Activated effector memory CD4-positive, alpha-beta T cell treated with Interleukin-2 at 50 U/mL for 16 hours (primary cell): ENCODE data around the gene C20orf144.

ENCODE experiments used
- DNase-seq: peaks from one replicate; pipeline ENCODE4 v3.0.0-alpha.2; 2020

C20orf144 gene

DNA sequence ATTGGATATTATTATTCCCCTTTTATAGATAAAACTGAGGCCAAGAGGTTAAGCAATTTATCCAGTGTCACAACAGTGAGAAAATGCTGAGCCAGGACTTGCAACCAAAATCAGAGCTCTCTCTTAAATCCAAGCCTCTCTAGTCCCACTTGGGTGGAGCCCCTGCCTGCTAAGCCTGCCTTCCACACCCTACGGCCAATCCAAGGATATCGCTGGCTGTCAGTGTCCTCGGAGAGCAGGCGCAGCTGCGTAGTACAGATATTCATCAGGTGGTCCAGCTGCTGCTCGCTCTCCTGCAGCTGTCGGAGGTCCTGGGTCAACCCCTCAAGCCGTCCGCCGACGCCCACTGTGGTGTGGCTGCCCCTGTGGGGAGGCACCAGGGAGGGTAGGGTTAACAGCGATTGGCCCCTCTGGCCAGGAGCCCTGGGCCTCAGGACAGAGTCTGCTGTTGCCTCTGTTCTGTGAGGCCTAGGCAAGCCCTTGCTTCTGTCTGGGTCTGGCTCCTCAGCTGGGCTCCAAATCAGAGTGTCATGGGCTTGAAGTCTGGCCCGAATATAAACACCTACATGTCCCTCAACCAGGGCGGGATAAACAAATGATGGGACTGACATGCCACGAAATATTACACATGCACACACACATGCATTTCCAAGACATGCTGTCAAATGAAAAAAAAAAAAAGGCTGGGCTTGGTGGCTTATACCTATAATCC, 16.0 kb downstream of the C20orf144 start:
- no peak for DNase-seq

DNA sequence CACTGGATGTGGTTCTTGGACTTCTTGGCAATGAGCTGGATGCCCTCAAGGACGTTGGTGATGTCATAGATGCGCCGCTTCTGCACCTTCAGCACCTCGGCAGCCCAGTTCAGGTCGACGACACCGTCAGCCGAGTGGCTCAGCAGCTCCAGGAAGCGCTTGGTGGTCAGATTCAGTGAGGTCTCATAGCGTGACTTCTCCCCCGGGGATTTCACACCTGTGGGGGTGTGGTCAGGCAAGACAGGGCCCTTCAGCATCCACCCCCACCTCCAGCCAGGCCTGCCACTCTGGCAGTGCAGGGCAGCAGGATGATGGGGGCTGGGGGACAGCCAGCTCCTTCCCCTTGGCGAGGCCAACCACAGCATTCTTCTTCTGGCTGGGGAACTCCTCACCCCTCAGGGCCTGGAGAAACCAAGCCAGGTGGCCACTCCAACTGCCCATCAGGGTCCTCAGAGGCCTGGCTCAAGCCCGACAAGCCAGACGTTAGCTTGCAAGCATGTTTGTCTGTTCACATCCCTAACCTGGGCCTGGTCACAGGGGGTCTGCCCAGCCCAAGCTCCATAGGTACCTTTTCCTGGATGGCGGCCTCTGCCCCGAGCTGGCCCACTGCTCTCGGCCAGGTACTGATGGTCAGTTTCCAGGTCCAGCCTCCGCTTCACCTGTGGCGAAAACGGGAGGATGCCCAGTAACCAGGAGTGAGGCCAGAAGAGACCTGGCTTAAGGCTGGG, 17.8 kb downstream of the C20orf144 start:
- peak; percentile 45 for DNase-seq

DNA sequence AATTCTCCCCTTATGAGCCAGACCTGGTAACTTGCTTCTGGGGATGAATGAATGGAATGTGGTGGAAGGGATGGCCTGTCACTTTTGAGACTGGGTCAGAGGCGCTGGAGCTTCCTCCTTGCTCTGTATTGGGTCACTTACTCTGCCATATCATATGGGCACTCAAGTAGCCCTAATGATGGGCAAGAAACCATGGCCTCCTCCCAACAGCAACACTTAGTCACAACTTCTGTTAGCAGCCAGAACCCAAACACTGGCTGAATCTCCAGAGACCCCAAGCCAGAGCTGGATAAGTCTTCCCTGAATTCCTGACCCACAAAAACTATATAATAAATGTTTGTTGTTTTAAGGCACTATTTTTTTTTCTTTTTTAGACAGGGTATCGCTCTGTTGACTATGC, 18.6 kb downstream of the C20orf144 start:
- DNase-seq, result no peak

DNA sequence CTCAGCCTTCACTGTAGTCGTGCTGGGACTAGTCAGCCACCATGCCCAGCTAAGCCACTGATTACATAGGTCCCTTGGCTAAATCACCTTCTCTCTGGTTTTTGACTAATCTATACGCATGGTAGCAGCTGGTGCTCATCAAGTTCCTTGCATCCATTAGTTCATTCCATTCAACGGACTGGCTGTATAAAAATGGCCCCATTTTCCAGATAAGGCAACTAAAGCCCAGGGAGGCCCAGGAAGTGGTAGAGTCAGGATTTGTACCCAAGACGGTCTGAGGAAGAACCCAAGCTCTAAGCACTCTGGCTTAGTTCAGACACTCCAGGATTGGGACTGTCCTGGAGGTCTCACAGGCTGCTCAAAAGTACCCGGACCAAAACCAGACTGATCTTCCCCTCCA, 19.2 kb downstream of the C20orf144 start:
- no peak for DNase-seq

DNA sequence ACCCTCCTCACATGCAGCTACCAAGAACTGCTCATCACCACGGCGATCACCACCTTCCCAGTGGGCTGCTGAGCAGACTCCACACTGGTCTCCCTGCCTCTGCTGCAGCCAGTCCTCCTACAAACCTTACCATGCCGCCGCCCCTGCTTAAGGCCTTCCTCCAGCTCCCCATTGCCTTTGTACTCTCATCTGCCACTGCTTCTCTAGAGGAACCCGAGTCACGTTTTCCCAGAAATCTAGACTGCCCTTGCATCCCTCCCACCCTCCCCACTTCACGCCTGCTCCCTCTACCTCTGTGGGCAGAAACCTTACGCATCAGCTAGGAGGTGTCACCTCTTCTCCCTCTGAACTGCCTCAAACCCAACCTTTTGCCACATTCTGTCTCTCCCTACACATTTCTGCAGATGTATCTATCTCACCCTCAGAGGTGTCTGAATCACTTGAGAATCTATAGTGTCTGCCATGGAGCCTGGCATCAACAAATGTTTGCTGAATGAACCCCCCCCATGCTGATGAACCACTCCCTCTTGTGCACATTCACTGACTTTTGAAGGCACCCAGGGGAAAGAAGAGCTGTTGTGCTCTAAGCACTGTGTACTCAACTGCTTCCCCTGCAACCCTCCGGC, 19.7 kb downstream of the C20orf144 start:
- DNase-seq, result no peak

DNA sequence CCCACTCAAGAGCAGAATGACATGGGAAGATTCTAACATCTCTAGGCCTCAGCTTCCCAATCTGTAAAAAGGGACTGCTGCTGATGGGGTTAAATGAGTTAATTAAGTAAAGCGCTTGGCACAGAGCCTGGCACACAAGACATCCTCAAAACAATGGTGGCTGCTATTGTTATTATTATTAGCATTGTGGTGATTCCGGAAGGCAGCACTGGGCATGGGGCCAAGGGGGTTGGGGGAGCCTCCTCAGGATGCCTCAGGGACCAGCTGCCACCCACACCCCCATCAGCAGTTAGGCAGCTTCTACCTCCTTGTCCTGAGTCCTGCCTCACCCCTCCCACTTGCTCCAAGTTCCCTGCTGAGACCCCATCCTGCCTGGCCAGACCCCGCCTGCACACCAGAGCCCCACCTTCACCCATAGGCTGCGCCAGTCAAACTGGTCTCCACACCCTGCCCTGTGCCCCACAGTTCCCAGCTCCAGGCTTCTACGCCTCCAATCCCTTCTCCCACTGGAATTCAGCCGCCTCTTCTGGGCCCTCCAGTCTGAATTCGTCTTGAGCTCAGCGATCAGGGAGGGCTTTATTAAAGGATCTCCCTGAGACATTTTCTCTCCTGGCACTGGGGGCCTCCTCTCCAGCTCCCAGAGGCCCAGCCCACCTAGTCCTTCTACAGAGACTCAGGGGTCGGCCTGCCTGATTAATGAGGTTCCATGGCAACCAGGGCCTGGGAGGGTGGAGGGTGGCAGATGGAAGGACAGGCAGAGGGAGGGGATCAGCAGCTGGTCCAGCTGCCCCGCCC, 22.6 kb downstream of the C20orf144 start:
- DNase-seq, result no peak

DNA sequence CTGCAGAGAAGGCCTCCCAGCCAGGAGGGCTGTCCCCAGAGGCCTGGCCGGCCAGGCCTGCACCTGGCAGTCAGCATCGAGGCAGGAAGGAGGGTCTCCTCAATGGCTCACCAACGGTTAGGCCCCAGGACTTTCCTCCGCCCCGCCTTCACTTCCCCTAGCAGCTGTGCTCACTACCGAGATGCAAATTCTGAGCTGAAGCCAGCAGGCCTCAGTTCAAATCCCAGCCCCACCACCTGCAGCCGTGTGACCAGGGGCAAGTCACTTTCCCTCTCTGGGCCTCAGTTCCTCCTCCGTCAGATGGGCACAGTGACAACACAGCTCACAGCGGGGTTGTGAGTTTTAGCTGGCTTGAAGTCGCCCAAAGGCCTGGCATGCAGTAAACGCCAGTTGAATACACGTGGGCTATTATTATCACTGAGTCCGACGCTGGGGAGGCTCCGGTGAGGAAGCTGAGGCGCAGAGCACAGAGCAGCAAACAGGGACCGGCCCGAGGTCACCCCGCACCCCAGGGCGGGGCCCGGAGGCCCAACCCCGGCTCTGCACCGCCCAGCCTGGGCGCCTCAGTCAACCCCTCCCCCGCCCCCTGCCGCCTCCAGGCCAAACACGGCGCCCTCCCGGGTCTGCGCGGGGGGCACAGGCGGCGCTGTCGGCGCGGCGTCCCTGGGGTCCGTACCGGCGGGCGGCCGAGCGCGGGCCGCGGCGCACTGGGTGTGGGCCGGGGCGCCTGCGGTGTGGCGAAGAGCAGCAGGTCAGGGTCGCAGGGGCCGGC, 23.4 kb downstream of the C20orf144 start:
- DNase-seq, result peak; percentile 33

DNA sequence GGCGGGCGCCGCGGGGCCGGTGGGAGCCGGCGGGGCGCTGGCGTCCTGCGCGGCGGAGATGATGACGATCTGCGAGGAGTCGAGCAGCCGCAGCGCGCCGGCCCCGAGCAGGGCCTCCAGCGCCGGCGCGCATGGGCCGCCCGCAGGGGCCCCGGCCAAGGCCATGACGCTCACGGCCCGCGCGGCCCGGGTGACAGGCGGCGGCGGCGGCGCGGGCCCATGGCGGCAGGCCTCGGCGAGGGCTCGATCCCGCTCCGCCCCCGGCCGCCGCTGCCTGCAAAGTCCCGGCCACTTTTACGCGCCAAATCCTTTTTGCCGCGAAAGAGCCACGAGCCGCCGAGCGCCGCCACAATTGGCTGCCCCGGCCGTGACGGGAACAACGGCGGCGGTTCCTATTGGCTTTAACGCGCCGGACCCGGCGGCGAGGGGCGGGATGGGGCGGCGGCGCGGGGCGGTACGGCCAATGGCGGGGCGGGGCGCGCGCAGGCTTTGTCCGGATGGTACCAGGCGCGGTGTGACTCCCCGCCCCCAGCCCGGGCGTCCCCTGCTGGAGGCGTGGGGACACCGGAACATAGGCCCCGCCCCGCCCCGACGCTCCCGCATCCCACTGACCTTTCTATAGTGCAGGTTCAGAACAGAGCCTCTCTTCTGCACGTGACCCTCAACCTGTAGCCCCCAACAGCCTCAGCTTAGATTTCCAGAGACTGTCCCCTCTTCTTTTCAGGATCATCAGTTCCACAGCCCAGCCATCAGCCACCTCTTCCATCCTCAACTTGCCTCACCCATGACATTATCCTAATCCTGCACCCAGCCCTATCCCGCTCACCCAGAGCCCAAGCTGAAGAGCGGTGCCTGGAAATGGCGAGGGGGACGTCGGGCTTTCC, 24.2 kb downstream of the C20orf144 start, which contains the start of gene E2F1:
Gene E2F1 (minus strand): TSS at position 286 of the 884 bp plus-strand sequence. CDS start 121 bp downstream, at position 165.
- DNase-seq, result peak; percentile 95

DNA sequence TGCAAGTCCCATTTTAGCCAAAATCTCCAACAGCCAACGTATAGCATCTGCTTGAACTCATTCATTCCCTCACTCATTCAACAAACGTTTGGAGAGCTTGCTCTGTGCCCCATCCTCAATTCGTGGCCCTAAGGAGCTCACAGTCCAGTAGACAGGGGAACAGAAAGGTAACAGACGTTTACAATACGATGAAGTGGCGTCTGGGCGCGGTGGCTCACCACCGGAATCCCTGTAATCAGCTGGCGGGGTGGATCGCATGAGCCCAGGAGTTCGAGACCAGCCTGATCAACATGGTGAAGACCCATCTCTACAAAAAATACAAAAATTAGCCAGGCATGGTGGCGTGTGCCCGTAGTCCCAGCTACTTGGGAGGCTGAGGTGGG, 24.8 kb downstream of the C20orf144 start:
- no peak for DNase-seq

DNA sequence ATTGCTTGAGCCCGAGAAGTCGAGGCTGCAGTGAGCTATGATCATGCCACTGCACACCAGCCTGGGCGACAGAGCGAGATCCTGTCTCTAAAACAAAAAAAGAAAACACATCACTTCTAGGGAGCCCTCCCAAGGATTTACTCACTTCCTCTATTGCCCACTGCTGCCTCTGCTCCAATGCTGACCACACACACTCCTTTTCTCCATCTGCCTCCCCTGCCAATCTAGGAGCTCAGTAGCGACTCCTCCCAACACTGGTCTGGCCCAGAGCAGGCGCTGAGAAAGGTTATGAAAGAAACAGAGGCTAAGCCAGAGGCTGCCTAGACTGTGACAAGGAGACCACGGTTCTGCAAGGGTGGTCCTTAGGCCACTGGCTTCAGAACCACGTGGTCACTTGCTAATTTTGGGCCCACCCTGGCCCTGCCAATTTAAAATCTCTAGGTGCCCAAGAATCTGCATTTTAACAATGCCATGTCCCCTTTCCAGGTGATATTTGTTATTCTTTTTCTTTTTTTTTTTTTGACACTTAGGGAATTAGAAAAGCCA, 25.3 kb downstream of the C20orf144 start:
- DNase-seq, result no peak

DNA sequence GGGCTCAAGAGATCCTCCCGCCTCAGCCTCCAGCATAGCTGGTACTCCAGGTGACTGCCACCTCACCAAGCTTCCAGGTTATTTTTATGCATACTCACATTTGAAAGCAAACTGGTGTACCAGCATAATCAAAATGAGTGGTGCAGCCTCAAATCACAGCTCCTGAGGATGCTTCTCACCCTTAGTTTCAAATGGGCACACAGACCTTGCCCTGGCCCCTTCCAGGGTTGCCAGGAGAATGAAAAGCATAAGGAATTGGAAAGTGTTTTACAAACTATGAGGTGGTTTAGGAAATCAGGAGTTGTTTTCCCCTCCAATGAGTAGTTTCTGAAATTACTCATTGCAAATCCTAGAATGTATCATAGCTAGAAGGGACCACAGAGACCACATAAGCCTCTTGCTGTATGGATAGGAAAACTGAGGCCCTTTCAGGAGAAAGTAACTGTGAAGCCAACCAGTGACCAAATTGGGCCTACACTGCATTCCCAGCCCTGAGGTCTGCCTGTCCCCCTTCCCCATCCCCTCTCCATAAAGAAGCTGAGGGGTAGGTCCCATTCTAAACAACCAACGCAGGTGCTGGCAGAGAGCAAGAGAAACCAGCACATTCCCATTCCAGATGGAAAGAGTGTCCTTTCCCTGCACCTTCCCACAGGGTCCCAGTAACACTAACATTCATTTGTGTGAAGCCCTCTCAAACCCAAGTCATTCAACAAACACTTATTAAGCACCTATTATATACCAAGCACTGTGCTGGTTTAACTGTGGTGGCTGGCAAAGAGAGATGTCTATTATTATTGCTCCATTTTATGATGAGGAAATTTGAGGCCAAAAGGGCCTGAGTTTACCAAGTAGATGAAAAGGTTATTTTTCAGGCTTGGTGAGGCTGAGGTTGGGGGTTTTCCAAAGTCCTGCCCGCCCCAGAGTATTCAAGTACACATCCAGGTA, 26.1 kb downstream of the C20orf144 start:
- DNase-seq, result no peak

DNA sequence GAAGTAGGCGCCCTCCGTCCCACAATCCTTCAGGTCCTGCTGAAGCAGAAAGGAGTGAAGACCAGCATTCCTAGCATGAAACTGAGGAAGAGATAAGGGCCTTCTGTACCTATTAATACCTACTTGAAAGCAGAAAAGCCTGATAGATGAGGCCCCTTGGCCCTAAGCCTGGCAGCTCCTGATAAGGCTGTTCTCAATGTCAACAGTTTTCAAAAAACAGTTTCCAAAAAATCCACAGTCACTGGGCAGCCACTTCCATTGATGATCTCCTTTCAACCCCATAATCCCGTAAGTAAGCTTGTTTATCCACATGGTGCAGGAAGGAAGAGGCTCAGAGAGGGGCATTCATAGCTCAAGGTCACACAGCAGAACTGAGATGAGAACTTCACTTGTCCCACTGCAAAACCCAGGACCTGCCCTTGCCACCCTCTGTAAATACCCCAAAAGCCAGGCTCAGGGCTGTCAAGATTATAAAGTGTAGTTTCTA, 26.9 kb downstream of the C20orf144 start:
- no peak for DNase-seq

DNA sequence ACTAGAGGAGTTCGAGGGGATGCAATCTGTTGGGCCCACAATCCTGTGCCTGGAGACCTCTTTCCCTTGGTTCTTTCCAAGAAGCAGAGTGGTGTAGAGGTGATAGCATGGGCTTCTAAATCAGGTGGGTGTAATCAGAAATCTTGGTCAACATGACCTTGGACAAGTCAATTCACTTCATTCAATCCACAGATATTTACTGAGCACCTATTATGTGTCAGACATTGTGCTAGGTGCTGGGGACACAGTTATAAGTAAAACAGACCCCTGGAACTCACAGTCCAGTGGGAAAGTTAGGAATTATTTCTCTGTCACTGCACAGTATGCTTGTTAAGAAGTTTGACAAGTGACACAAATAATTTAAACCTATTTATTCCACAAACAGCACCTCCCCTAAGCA, 27.4 kb downstream of the C20orf144 start:
- no peak for DNase-seq

DNA sequence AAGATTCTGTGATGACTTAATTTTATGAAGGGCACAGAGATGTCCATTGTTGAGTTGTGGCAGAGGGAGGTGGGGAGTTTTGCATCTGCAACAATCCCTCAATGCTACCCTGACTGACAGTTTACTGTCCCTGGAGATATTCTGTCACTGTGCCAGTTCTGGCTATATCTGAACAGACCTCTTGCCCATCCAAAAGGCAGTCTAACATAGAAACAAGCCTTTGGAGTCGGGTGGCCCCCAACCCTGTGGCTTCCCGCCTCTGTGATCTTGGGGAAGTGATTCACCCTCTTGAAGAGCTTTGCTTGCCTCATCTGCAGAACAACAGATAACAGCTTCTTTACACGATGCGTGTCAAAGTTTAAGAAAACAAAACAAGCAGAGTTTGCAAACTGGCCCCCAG, 27.8 kb downstream of the C20orf144 start:
- DNase-seq, result peak; percentile 49

DNA sequence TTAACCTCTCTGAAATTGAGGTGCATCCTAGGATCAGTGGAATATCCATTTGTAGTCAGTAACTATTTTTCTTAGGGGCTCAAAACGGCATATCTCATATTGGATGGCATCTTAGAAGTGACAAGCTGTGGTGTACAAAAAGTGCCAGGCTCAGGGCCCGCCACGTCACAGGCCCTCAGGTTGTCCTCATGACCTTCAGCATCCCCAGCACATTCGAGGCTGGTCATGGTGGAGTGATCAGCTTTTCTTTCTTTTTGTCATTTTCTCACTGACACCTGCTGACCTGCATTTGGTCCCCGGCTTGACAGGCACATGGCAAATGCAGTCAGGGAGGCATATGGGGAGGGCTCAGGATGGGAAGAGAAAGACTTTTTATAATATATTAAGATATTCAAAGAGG, 31.2 kb downstream of the C20orf144 start:
- DNase-seq, result no peak

DNA sequence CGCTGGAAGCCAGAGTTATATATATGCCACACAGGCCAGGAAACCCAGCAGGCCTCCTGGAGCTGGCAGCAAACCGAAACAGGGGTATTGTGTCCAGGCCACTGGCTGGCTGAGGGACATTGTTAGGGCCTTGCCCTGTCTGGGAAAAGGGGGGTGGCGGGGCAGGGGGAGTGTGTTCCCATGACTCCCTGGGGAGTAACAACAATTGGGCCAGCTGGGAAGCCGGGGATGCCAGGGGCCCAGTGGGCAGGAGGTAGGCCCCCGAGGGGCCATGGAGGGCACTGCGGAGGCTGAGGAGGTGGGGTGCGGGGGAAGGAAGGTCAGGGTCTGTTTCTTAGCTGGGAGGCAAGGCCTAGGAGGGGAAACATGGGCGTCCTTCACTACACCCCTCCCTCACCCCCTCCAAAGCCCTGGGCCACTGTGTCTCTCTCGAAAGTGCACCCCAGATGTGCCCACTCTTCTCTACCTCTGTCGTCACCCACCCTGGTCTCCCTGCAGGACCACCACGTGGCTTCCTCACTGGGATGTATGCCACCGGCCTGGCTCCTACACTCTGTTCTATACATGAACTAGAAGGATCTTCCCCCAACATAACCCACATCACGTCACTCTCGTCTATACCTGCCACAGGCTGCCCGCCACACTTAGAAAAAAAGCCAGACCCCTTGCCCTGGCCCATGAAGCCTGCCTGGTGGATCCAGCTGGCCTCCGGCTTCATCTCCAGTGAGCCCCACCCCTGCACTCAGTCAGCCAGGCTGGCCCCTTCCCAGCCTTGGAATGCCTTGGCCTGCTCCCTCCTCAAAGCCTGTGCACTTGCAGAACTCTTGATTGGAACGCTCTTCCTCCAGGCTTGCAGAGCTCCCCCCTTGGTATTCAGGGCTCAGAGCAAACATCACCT, 31.9 kb downstream of the C20orf144 start:
- no peak for DNase-seq

DNA sequence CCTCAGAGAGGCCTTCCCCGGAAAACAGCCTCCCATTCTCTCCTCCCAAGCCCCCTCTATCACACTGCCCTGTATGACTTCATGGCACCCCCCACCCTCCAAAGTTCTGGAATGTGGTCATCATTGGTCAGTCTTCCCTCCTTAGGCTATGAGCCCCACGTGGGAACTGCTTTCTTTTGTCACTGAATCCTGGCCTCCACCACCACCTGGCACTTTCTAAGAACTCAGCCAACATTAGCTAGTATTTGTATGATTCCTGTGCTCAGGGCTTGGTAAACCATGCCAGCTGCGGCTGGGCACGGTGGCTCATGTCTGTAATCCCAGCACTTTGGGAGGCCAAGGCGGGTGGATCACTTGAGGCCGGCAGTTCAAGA, 32.5 kb downstream of the C20orf144 start:
- no peak for DNase-seq

DNA sequence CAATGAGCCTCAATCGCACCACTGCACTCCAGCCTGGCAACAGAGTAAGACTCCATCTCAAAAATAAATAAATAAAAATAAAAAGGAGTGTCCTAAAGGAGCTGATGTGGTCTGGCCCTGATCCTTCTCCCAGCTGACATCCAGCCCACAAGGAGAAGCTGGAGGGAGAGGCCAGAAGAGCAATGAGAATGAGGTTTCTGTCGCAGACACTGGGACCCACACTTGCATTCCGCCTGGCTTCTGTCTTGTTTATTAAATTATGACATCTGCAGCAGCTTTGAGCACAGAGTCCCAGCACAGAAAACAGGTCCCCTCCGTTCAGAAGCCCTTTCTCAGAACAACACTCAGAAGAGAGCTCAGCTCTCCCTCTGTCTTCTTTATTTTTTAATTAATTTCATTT, 34.3 kb downstream of the C20orf144 start:
- no peak for DNase-seq

DNA sequence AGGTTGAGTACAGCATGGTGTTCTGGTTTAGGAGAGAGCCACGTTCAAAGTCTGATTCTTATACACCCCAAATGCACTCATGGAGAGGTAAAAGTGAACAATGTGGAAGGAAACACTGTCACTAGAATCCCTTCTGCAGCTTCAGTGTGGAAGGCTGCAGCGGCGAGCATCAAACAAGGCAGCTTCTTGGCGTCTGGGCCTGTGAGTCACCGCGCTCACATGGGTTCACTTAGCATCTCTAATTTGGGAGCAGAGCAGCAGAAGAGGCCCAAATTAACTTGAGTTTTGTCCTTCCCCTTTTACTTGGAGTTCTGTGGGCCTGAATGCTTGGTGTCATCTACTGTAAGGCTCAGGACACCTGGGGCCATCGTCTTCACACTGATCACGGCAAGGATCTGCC, 35.0 kb downstream of the C20orf144 start:
- no peak for DNase-seq
